HG02852 (cell line): ENCODE results near the gene TMCO2.

Experiments
- ATAC-seq: cut with Tn5 transposase; IDR thresholded peaks from one replicate; pipeline ENCODE4 v1.9.1; 2021; ENCODE audit warnings: mild to moderate bottlenecking, moderate library complexity; ENCODE audit not compliant: unreplicated experiment

The TMCO2 gene

DNA sequence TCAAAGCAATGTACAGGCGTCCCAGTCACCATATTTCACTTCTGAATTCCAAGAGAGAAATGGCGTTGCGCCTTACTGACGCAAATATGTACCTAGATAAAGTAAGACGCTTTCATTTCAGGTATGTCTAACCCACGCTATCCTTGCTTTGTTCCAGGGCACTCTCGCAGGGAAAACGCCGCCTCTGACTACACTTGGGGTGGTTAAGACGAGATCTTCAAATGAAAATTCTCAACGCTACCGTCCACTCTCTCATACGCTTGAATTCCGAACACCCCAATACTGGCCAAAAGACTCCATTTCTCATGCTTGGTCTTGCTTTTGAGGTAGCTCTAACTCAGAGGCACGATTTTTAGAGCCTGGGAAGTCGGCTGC, 9.6 kb downstream of the TMCO2 start:
- ATAC-seq = no peak

DNA sequence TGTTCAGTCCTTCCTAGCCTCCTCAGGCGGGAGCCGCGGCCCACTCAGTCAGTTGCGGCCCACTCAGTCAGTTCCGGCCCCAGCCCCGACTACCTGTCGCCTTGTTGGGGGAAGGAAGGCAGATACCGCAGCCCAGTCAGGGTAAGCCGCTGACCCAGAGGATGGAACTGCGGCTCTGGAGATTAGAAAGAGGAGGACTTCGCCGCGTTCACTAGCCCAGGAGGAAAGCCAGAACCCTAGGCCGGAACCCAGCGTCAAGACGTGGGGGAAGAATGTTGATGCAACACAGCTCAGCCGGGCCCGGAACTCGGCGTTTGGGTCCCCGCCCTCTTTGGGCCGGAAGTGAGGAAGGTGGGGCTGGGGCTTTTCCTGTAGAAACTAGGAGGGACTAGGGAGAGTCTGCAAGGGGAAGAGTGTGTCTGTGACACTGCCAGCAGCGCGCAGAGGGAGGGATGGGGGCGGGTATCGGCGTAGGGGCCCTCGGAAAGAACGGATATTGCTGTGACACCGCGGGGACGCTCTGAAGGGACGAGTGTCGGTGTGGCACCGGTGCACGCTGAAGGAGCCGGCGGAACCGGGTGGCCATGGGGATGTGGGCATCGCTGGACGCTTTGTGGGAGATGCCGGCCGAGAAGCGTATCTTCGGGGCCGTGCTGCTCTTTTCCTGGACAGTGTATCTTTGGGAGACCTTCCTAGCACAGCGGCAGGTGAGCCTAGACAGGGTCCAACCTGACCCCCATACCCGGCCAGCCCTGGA, 10.1 kb downstream of the TMCO2 start, which contains the start of gene ZMPSTE24:
TSS of gene ZMPSTE24 (plus strand) at position 549 of the 757 bp plus-strand sequence. CDS start at position 585, 36 bp downstream.
- ATAC-seq = peak; percentile 89

DNA sequence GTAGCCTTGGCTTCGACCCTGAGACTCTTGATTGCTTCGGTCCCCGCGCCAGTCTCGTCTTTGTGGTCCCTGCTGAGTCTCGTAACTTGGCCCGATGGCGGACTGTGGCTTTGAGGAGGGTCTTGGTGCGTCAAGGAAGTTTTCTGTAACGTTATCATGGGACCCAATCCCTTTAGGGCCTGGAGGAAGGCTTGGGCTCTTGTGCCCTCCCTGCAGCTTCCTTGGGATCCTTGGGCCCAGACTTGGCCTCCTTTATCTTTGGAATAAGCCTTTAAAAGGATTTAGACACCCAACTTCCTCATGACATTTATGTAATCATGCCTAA, 10.7 kb downstream of the TMCO2 start:
- ATAC-seq = no peak

DNA sequence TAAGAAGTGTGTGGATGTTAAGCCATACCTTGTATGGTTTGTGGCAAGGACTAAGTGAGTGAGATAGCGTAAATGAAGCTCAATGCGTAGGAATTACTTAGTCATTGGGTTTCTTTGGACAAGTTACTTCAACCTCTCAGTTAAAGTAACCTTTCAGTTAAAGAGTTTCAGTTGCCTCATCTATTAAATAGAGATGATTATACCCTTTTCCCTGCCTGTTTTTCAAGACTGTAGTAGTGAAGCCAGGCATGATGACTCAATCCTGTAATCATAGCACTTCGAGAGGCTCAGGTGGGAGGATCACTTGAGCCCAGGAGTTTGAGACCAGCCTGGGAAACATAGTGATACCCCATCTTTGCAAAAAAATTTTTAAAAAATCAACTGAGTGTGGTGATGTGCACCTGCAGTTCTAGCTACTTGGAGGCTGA, 16.6 kb downstream of the TMCO2 start:
- ATAC-seq = no peak

DNA sequence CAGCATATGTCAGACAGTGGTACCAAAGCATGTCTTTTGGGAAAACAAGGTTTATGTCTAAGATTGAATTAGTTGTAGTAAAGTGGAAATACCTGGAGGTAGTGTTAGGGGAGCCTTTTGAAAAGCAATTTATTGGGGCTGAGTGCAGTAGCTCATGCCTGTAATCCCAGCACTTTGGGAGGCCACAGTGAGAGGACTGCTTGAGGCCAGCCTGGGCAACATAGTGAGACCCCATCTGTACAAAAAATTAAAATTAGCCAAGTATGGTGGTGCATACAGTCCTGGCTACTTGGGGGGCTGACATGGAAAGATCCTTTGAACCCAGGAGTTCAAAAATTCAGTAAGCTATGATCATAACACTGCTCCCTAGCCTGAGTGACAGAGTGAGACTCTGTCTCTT, 17.6 kb downstream of the TMCO2 start:
- ATAC-seq = no peak

DNA sequence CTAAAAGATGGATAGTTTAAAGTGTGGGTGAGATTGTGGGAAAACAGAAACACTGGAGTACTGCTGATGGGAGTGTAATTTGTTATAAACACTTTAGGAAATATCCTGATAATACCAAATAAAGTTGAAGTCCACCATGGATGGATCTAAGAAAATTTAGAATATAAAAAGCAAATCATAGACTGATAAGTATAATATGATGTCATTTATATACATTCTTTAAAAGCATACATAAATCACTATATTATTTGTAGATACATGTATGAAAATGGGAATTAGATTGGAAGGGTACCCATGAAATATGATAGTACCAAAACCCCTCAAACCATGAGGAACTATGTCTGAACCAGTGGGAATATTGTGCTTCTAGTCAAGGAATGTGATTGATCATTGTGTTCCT, 18.2 kb downstream of the TMCO2 start:
- ATAC-seq = no peak

DNA sequence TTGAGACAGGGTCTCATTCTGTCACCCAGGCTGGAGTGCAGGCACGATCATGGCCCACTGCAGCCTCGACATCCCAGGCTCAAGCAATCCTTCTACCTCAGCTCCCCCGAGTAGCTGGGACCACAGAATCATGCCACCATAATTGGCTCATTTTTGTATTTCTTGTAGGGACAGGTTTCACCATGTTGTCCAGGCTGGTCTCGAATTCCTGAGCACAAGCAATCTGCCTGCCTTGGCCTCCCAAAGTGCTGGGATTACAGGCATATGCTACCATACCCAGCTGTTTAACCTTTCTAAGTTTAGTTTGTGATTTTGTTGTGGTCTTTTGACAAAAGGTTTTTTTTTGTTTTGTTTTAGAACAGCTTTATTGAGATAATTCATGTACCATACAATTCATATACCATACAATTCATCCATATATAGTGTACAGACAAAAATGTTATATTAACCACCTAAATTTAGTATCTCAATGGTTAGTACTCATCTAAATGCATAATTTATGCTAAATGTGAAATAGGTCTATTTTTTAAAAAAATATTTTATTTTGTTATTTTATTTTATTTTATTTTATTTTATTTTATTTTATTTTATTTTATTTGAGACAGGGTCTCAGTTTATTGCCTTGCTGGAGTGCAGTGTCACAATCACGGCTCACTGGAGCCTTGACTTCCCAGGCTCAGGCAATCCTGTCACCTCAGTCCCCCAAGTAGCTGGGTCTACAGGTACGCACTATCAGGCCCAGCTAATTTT, 19.2 kb downstream of the TMCO2 start:
- no peak for ATAC-seq

DNA sequence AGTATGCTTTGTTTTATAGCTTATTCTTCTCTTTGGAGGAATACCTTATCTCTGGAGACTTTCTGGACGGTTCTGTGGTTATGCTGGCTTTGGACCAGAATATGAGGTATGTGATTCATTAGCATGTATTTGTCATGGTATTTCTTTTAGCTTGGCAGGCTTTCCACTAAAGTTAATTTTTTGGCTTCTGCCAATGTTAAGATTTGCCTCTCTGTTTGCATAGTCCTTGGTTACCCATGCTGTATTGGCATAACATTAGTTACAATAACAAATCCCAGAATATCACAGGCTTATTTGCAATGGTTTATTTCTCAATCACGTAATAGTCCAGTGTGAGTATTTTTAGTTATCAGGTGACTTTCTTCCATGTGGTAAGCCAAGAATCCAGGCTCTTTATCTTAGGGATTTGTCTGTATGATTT, 20.0 kb downstream of the TMCO2 start:
- no peak for ATAC-seq

DNA sequence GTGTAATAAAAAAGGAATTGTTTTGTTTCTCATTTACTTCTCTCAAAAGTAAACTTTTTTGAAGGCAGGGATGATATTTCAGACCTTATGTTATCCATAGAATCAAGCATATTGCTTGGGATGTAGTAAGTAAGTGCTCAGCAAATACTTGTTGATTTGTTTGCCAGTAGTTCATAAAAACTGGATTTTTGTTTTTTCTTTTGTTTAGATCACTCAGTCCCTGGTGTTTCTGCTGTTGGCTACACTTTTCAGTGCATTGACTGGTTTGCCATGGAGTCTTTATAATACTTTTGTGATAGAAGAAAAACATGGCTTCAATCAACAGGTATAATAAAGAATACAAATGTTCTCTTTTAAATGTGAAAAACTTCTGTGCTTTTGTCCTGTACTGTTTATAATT, 20.5 kb downstream of the TMCO2 start:
- no peak for ATAC-seq

DNA sequence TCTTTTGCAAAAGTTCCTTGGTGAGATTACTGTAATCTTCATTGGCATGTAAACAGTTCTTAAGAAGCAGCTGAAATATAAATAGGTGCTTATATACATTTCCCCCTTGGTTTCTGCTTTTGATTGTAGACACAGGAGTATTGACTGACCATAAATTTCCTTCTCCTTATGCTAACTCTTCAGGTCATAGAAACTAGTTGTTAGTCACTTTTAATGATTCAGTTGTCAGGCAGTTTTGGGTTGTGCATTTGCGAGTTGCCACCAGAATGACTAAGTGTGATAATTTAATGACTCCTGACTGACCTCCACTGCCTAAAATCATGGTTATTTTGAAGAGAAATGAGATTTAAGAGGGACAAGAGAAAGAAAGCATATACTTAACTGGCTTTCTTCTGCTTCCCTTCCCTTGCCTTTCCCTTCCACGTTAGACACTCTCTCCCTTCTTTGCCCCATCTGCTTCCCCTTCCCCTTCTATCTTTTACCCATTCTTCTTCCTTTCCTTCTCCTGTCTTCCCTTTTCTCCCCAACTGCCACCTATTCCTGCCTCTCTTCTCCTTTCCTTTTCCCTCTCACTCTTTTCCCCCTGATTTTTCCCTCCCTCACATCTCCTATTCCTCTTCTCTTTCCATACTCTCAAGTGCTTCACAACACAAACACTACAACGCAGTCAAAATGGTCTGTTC, 22.6 kb downstream of the TMCO2 start:
- ATAC-seq = no peak

DNA sequence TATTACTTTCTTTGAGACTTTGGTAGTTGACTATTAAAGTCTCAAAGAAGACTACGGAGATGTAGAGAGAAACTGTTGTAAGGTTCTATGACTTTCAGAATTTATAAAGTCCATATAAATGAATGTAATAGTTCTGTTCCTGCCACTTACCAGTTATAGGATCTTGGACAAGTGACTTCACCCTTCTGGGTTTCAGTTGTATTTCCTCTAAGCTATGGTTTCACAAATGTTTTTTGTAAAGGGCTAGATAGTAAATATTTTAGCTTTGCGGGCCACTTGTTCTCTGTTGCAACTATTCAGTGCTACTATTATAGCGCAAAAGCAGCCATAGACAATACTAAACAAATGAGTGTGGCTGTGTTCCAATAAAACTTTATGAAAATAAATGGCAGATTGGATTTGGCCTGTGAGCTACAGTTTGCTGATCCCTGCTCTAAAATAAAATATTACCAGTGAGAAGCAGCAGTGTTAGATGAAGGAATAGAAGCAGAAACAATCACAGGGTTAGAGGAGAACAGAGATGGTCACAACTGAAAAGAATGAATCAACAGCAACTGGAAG, 25.0 kb downstream of the TMCO2 start:
- ATAC-seq = no peak

DNA sequence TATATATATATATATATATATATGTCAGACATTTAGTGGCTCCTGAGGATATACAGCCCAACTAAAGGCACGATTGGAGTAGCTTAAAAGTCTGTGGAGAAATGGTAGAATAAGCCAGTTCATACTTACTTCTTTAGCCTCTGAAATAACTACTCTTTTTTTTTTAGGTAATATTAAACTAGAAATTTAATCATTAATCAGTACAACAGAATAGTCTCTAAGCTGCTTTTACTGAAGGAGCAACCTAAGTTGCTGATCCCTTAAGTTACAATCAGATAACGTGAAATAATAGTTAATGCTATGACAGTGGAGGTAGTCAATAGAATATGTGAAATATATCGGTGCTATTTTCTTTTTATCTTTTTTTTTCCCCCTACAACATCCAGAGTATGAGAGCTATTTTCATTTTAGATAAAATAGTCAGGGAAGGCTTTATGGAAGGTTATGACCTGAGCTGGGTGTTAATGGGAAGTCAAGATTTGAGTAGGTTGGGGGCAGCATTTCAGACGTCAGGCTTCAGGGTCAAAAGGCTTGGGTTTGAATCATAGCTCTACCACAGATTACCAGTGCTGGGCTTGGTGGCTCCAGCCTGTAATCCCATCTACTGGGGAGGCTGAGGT, 25.9 kb downstream of the TMCO2 start:
- ATAC-seq = no peak

DNA sequence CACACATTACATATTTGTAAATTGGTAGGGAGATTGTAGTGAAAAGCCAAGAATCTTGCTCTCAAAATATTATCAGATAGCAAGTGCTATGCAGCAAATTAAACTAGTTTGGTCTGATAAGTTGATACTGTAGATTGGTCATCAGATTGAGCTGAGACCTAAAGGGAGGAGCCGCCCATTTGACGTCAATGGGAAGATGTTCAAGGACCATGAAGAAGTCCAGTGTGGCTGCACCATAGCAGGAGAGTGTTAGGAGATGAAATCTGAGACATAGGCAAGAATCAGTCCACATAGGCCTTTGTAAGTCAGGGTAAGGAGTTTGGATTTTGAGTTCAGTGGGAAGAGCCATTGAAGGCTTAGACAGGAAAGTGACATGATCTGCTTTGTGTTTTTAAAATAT, 26.6 kb downstream of the TMCO2 start:
- ATAC-seq = no peak

DNA sequence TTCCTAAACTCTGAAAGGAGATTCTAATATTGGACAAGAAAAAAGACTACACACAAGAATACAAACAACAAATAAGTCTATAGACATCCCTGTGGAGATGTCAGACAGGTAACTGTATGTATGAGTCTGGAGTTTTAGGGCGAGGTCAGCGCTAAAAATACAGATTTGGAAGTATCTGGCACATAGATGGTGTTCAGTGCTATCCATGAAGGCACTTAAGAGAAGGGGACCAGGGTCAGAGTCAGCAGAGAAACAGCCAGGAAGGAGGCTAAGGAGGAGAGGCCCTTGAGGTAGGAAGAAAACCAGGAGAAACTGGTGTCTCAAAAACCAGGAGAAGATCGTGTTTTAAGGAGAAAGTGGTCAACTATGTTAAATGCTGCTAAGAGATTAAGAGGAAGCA, 28.4 kb downstream of the TMCO2 start:
- no peak for ATAC-seq

DNA sequence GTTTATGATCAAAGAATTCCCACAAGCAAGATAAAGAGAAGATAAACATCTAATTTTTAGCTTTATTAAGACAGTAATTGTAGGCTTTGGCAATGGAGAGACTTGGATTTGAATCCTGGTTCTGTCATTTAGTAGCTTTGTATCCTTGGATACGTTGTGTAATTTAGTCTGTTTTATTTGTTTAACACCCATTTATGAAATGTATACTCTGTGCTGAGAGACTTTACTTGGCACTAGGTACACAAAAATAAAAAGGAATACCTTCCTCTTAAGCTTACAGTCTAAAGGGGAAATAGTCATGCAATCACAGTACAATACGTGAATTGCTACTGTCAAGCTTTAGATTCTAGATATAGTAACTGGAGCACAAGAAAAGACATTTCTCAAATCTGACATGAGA, 34.1 kb downstream of the TMCO2 start:
- no peak for ATAC-seq

DNA sequence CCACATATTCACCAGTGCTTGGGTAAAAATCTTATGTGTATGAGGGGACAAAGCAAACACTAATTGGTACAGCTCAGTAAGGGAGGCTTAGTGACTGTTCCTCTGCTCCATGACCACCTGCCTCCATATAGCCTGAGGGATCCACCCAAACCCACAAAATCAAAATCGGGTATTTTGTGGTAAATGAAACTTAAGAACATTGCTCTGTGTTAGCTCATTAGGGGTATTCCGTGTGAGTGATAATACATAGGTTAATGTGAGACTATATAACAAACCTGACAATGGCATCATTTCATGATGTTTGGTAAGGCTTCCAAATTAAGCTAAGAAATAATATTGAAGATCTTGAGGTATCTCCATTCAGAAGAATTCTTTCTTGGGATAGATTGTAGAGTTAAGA, 43.6 kb downstream of the TMCO2 start:
- no peak for ATAC-seq

DNA sequence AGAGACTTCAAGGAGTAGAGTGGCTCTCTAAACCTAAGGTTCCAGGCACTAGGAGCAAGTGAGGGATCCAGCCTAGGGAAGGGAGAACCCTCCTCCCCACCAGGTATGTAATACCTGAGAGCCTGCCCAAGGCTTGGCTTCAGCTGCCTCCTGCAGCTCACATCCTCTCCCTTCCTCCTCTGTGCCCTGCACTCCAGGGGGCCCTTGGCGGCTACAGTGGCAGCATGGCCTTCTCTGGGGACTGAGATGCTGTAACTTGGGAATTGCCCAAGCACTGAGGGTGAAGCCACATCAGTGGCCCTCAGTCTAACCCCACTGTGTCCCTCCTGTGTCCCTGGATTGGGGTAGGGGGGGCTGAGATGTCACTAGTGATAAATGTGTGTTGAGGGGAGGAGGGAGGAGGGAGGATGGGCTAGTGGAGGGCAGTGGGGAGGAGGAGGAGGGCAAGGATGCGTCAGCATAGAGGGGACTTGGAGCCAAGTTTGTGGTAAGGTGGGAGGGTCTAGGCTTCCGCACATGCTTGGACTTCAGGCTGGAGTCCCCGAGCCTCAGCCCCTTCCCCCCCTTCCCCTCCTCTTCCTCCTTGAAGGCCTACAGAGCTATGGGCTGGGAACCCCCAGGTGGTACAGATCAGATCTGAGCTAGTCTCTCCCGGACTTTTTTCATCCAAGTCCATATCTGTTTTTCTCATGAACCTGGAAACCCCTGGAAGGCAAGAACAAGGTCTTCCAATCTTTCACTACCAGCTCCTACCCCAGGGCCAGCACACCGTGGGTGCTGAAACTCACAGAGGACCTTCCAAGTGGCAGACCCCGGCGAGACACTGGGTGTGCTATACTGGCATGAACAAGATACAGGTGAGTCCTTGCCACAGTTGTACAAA, 51.9 kb downstream of the TMCO2 start:
- no peak for ATAC-seq

DNA sequence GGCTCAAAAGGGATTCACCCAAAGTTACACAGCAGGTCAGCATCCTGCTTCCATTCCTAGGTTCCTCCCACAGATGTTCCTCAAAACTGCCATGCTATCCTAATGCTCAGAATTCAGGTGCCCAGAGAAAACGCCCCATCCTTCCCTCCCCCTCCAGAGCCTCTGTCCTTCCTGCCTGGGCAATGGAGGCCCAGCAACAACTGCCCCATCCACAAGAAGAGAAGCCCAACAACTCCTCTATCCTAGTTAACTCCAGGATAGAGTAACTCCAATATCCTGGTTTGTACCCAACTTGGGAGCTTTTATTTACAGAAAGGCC, 52.5 kb downstream of the TMCO2 start:
- ATAC-seq = no peak

DNA sequence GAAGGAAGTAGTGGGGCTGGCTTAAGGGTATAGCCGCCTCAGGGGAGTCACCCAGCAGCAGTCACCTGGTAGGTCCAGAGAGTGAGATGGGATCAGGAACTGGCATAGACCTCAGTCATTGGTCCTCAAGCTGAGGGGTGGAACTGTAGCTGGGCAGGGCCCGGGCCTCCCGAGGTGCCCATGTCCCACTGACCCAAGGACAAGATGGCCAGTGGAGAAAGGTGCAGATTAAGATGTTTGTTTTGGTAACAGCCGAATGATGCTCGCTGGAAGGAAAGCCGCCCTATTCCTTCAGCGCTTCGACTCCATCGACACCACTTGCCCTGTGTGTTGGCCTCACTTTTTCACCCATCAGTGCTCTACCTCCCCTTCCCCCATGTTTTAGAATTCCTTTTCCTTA, 52.9 kb downstream of the TMCO2 start:
- no peak for ATAC-seq

DNA sequence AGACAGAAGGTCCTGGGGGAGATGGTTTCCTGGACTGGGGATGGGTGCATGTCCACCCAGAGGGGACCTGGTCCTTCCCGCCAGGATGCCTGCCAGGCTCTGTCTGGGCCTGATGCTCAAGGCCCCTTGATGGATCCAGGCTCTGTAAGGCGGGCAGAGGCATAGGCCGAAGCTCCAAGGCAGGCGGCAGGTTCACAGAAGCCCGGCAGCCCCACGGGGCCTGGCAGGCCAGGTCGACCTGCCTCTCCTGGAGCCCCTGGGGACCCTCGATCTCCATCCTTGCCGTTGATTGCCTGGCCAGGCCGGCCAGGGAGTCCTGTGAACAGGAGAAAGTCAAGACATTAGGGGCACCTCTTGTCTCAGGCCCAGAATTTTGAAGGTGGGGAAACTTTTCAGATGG, 53.3 kb downstream of the TMCO2 start:
- ATAC-seq = no peak
